Pancreas (tissue), 10 donors: ENCODE measurements around the gene NCAM2. TPM values are rescaled to one million over a fixed set of nuclear protein-coding genes. Genes with fewer than 3 reads are reported as not detected.

Source experiments
- ATAC-seq, 4 donors: fragments of 200-7000 bp; cut with Tn5 transposase; one replicate each; pipeline versions ENCODE4 v1.8.0 to v1.9.1; 2020; ENCODE audit warnings: mild to moderate bottlenecking in 4 of 4, moderate library complexity in 4 of 4
- DNase-seq, 6 donors: peaks; one replicate each; pipeline ENCODE4 v3.0.0-alpha.2; 2020
- FAIRE-seq: peaks from 2 replicates; lab custom pipeline; 2012; peaks lifted over from hg19 to GRCh38; lab: Jason Lieb, UNC
- H3K27ac ChIP-seq, 4 donors: fragments of 200-600 bp; sonication (generic); 1 replicate in 3 of 4; 2 replicates in 1 of 4; pipeline versions ENCODE4 v1.5.0 to v1.8.0; 2020
- H3K27me3 ChIP-seq, 4 donors: fragments of 200-600 bp; one replicate each; pipeline ENCODE4 v1.8.0; 2021
- H3K36me3 ChIP-seq, 3 donors: fragments of 200-600 bp; sonication (generic) in 1 of 3; one replicate each; pipeline versions ENCODE4 v1.5.0 to v1.8.0; 2020 to 2021
- H3K4me1 ChIP-seq, 3 donors: fragments of 200-600 bp; one replicate each; pipeline ENCODE4 v1.8.0; 2021
- H3K4me3 ChIP-seq, 4 donors: fragments of 200-600 bp; sonication (generic) in 2 of 4; one replicate each; pipeline versions ENCODE4 v1.5.0 to v1.8.0; 2020 to 2021
- H3K9me3 ChIP-seq, 4 donors: fragments of 200-600 bp; one replicate each; pipeline ENCODE4 v1.8.0; 2021
- CTCF ChIP-seq, 4 donors: fragments of 200-600 bp; sonication (generic) in 3 of 4; IDR thresholded peaks; one replicate each; pipeline versions ENCODE4 v1.5.0 to v1.8.0; 2021; ENCODE audit warnings: antibody characterized with exemption in 4 of 4
- WGBS, 2 donors: extraction: QIAGEN DNeasy Blood & Tissue Kit; methylation state at CpG; one replicate each; pipeline ENCODE4 v1.1.7; 2013; 5-methylcytosine and 5-hydroxymethylcytosine counted together
- intact Hi-C, 3 donors: fragments of 100-400 bp; cut with DNase I; formaldehyde crosslinking; loops; one replicate each; pipeline versions ENCODE4 v1.11.1 to v1.14.2; 2022
- polyA plus RNA-seq, 2 donors: library from polyadenylated mRNA; stranded (reverse); fragments of 200-250 nt; gene quantifications; one replicate each; pipeline ENCODE4 v1.2.3, GENCODE V29; 2013
- total RNA-seq, 6 donors: library from RNA; stranded (reverse); fragmentation: NEBNext Ultra II Directional in 4 of 6; extraction: Animal tissue kit (Norgen Biotek cat#: 25700) in 4 of 6; gene quantifications; one replicate each; pipeline versions ENCODE4 v1.2.1 to v1.2.4, GENCODE V29; 2021 to 2023
- donor health status: healthy with polysubstance abuse.
- donor health status: DM: no; HTN: no; CAD: no; lungs with moderate emphysema.
- donor health status: DM: no; HTN: no; CAD: no.
- donor health status: control.
- donor health status: control.
- donor health status: Bipolar disorder and iron deficiency.
- donor health status: DM: yes; HTN: yes; CAD: no.
- donor health status: DM: no; HTN: no; CAD: no.
- donor health status: DM: no; HTN: no; CAD: no.
- donor health status: DM: yes; HTN: yes; CAD: no.

Gene NCAM2
- total and polyA plus RNA-seq, 8 donors = under 0.01 to 1.0 (median 0.27) TPM

- no peak overlapping the region for H3K27ac ChIP-seq
- no peaks in the 10 kb centered on the region for H3K4me1 ChIP-seq
- 54 to 67% methylated on average over 5 of the region's 5 CpGs for whole genome bisulfite sequencing, 2 donors
- H3K9me3 ChIP-seq = no peaks in the 10 kb centered on the region
- no peaks in the 10 kb centered on the region for H3K36me3 ChIP-seq
- H3K27me3 ChIP-seq = no peaks in the 10 kb centered on the region
- FAIRE-seq (no peak), ATAC-seq (no peak), DNase-seq (no peak)
- no peak overlapping the region for H3K4me3 ChIP-seq
- intact Hi-C loops = no loop called here
- TF ChIP-seq CTCF (IDR thresholded peaks at IDR 0.05) = no peak
These were observed 32.1 kb downstream of the NCAM2 start for GRCh38 chr21:21030311-21030710.

GRCh38 chr21:21034036-21034435, 35.8 kb downstream of the NCAM2 start:
- Histone ChIP-seq H3K4me1 (no peaks in the 10 kb centered on the region), H3K9me3 (no peaks in the 10 kb centered on the region), H3K36me3 (no peaks in the 10 kb centered on the region), H3K27me3 (no peaks in the 10 kb centered on the region), H3K27ac (no peak overlapping the region), H3K4me3 (no peak overlapping the region)
- TF ChIP-seq CTCF (IDR thresholded peaks at IDR 0.05) = no peak
- WGBS, 2 donors = 72 to 73% methylated on average over 2 of the region's 2 CpGs
- intact Hi-C loops = no loop called here
- ATAC-seq = no peak
- no peak for DNase-seq
- no peak for FAIRE-seq

GRCh38 chr21:21039624-21040170, 41.5 kb downstream of the NCAM2 start:
- H3K4me3 ChIP-seq = no peak overlapping the region
- no peak for TF ChIP-seq CTCF (IDR thresholded peaks at IDR 0.05)
- intact Hi-C loops = no loop called here

GRCh38 chr21:21045518-21045917, 47.3 kb downstream of the NCAM2 start:
- 51 to 55% methylated on average over 3 of the region's 3 CpGs for WGBS, 2 donors
- Histone ChIP-seq H3K36me3 (no peaks in the 10 kb centered on the region), H3K27ac (no peak overlapping the region), H3K4me1 (no peaks in the 10 kb centered on the region), H3K9me3 (no peaks in the 10 kb centered on the region), H3K4me3 (no peak overlapping the region), H3K27me3 (no peaks in the 10 kb centered on the region)
- FAIRE-seq (no peak), ATAC-seq (no peak), DNase-seq (no peak)
- intact Hi-C loops = no loop called here
- no peak for TF ChIP-seq CTCF (IDR thresholded peaks at IDR 0.05)

More at GRCh38 chr21:21039624-21040170, 41.5 kb downstream of the NCAM2 start:
- FAIRE-seq (no peak), DNase-seq (no peak), ATAC-seq (no peak)
- WGBS, 2 donors = 60 to 70% methylated on average over 6 of the region's 6 CpGs
- no peaks in the 10 kb centered on the region for H3K36me3 ChIP-seq
- H3K9me3 ChIP-seq = no peaks in the 10 kb centered on the region
- no peaks in the 10 kb centered on the region for H3K4me1 ChIP-seq
- H3K27me3 ChIP-seq = no peaks in the 10 kb centered on the region
- no peak overlapping the region for H3K27ac ChIP-seq

GRCh38 chr21:21046063-21046462, 47.9 kb downstream of the NCAM2 start:
- WGBS, 2 donors = 29% methylated on average over 2 of the region's 2 CpGs
- Histone ChIP-seq H3K9me3 (no peaks in the 10 kb centered on the region), H3K27ac (no peak overlapping the region), H3K4me3 (no peak overlapping the region), H3K36me3 (no peaks in the 10 kb centered on the region), H3K4me1 (no peaks in the 10 kb centered on the region), H3K27me3 (no peaks in the 10 kb centered on the region)
- TF ChIP-seq CTCF (IDR thresholded peaks at IDR 0.05) = no peak
- no peak for FAIRE-seq
- DNase-seq = no peak
- ATAC-seq = no peak
- intact Hi-C loops = no loop called here
